GM19025 (cell line): Measurements from ENCODE around the gene FBXO41.

Source experiments
- ATAC-seq: cut with Tn5 transposase; IDR thresholded peaks from one replicate; pipeline ENCODE4 v1.9.1; 2021; ENCODE audit warnings: mild to moderate bottlenecking, low read depth, moderate library complexity; ENCODE audit not compliant: unreplicated experiment

The FBXO41 gene

GRCh38 chr2:73291093-73291460, 6.8 kb upstream of the FBXO41 start:
- no peak for ATAC-seq

GRCh38 chr2:73290049-73290839, 6.0 kb upstream of the FBXO41 start:
- ATAC-seq, result no peak

GRCh38 chr2:73289304-73289703, 5.0 kb upstream of the FBXO41 start:
- no peak for ATAC-seq

GRCh38 chr2:73286134-73286655, 1.9 kb upstream of the FBXO41 start:
- ATAC-seq, result no peak

- ATAC-seq, result peak; percentile 30
Measured at GRCh38 chr2:73285159-73285739, 971 bp upstream of the FBXO41 start.

GRCh38 chr2:73283545-73284295, 558 bp downstream of the FBXO41 start:
- ATAC-seq, result peak; percentile 10

GRCh38 chr2:73282924-73283544, 1.2 kb downstream of the FBXO41 start:
- ATAC-seq, result no peak

- ATAC-seq, result no peak
Measured at GRCh38 chr2:73281244-73281643, 3.0 kb downstream of the FBXO41 start.

- no peak for ATAC-seq
Measured at GRCh38 chr2:73279852-73280251, 4.4 kb downstream of the FBXO41 start.

- ATAC-seq, result no peak
Measured at GRCh38 chr2:73272270-73272669, 12.0 kb downstream of the FBXO41 start.

GRCh38 chr2:73269686-73270465, 14.4 kb downstream of the FBXO41 start:
- ATAC-seq, result no peak

GRCh38 chr2:73268830-73269685, 15.2 kb downstream of the FBXO41 start:
- ATAC-seq, result peak; percentile 93

- no peak for ATAC-seq
Measured at GRCh38 chr2:73268366-73268829, 15.9 kb downstream of the FBXO41 start.

- no peak for ATAC-seq
Measured at GRCh38 chr2:73267008-73267407, 17.3 kb downstream of the FBXO41 start.

- ATAC-seq, result no peak
Measured at GRCh38 chr2:73266061-73266901, 18.0 kb downstream of the FBXO41 start.

- no peak for ATAC-seq
Measured at GRCh38 chr2:73265298-73266060, 18.8 kb downstream of the FBXO41 start.

- no peak for ATAC-seq
Measured at GRCh38 chr2:73264783-73265182, 19.5 kb downstream of the FBXO41 start.

GRCh38 chr2:73264332-73264606, 20.0 kb downstream of the FBXO41 start:
- ATAC-seq, result no peak
